ENCODE data around the gene ILDR2.

DNA sequence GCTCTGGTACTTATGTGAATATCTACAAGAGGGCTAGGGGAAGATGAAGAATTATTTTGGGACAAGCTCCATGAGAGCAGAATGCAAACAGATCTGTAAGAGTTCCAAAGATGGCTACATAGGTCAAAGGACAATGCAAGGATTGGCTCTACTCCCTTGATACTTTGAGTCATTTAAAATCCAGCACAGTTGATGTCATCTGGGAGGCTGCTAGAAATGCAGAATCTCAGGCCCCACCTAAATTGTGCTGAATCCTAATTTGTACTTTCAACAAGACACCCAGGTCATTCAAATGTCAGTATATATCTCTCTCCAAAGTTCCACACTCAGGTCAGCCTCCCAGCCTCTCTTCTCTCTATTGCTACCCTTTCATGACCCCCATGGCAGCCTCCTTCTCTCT is 75.6 kb downstream of the ILDR2 start:
- TF ChIP-seq, protein P1, sequence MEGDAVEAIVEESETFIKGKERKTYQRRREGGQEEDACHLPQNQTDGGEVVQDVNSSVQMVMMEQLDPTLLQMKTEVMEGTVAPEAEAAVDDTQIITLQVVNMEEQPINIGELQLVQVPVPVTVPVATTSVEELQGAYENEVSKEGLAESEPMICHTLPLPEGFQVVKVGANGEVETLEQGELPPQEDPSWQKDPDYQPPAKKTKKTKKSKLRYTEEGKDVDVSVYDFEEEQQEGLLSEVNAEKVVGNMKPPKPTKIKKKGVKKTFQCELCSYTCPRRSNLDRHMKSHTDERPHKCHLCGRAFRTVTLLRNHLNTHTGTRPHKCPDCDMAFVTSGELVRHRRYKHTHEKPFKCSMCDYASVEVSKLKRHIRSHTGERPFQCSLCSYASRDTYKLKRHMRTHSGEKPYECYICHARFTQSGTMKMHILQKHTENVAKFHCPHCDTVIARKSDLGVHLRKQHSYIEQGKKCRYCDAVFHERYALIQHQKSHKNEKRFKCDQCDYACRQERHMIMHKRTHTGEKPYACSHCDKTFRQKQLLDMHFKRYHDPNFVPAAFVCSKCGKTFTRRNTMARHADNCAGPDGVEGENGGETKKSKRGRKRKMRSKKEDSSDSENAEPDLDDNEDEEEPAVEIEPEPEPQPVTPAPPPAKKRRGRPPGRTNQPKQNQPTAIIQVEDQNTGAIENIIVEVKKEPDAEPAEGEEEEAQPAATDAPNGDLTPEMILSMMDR (IDR thresholded peaks at IDR 0.05) = no peak
- TF ChIP-seq POLR2A (IDR thresholded peaks at IDR 0.05) = no peak

All from adrenal gland (tissue), 5 donors.